Endothelial cell of umbilical vein (primary cell): ENCODE measurements around the gene AUTS2. TPM values are rescaled to one million over a fixed set of nuclear protein-coding genes. Genes with fewer than 3 reads are reported as not detected.

Experiments
- BruUV-seq: library from RNA; stranded (reverse); fragments of 400-500 nt; replicated peaks from 2 replicates; lab custom pipeline; 2021; lab: Mats Ljungman, UMichigan
- CTCF ChIA-PET: fragments of 300-600, 350-600 bp; sonication (Branson Sonifier 250); formaldehyde crosslinking; loops from one replicate; lab custom pipeline; 2021; ENCODE audit warnings: antibody characterized with exemption, inconsistent platforms; lab: Charles Lee
- POLR2A ChIA-PET: fragments of 300-600, 350-600 bp; sonication (Branson Sonifier 250); formaldehyde crosslinking; loops from one replicate; lab custom pipeline; 2021; ENCODE audit warnings: antibody characterized with exemption, inconsistent platforms; lab: Charles Lee
- DNase-seq: peaks from one replicate; pipeline ENCODE4 v3.0.0-alpha.2; 2011; ENCODE audit warnings: low read depth, low spot score
- FAIRE-seq: peaks from 2 replicates; lab custom pipeline; 2011; peaks lifted over from hg19 to GRCh38; lab: Jason Lieb, UNC
- H2AFZ ChIP-seq: 2 replicates; pipeline ENCODE4 v1.6.0; 2012; ENCODE audit warnings: low read depth, low read length, control low read depth, inconsistent platforms
- H3K27ac ChIP-seq: 2 replicates; pipeline ENCODE4 v1.5.1; 2011; ENCODE audit warnings: low read depth, mild to moderate bottlenecking, control low read depth, low read length, moderate library complexity; ENCODE audit not compliant: insufficient read depth
- H3K27me3 ChIP-seq, 2 experiments: 2 replicates each; pipeline versions ENCODE4 v1.6.0 to v1.6.1; 2011; ENCODE audit warnings: low read length in 2 of 2, mixed read lengths in 1 of 2; ENCODE audit not compliant: control insufficient read depth in 2 of 2, insufficient read depth in 2 of 2
- H3K36me3 ChIP-seq, 2 experiments: 2 replicates in 1 of 2; 3 replicates in 1 of 2; pipeline ENCODE4 v1.5.1; 2011; ENCODE audit warnings: low read length in 2 of 2, mild to moderate bottlenecking in 1 of 2, moderate library complexity in 1 of 2; ENCODE audit not compliant: control insufficient read depth in 2 of 2, insufficient read depth in 2 of 2; ENCODE audit errors: extremely low read depth in 1 of 2
- H3K4me1 ChIP-seq: 3 replicates; pipeline ENCODE4 v1.5.1; 2011; ENCODE audit warnings: mild to moderate bottlenecking, low read length; ENCODE audit not compliant: control insufficient read depth, insufficient read depth; ENCODE audit errors: extremely low read depth
- H3K4me2 ChIP-seq: 2 replicates; pipeline ENCODE4 v1.6.1; 2011; ENCODE audit warnings: low read length, control low read depth, mixed read lengths; ENCODE audit not compliant: insufficient read depth
- H3K4me3 ChIP-seq, 3 experiments: fragments of 200-600 bp in 1 of 3; sonication (generic), shearing (Covaris generic) in 1 of 3; replicated peaks in 1 of 3; 2 replicates each; pipeline ENCODE4 v1.5.1; 2011 to 2016; ENCODE audit warnings: control low read depth in 3 of 3, low read length in 3 of 3, mild to moderate bottlenecking in 2 of 3, inconsistent platforms in 1 of 3, low read depth in 1 of 3, moderate library complexity in 1 of 3; ENCODE audit not compliant: insufficient read depth in 1 of 3
- H3K79me2 ChIP-seq: 2 replicates; pipeline ENCODE4 v1.6.0; 2012; ENCODE audit warnings: low read length, inconsistent platforms; ENCODE audit not compliant: control insufficient read depth, insufficient read depth
- H3K9ac ChIP-seq: replicated peaks from 2 replicates; pipeline ENCODE3; 2011; ENCODE audit warnings: low read length, control low read depth; ENCODE audit not compliant: insufficient read depth; ENCODE audit errors: extremely low read depth
- H3K9me1 ChIP-seq: replicated peaks from 3 replicates; pipeline ENCODE4 v1.6.0; 2011; ENCODE audit warnings: mild to moderate bottlenecking, low read length; ENCODE audit not compliant: control insufficient read depth, insufficient read depth; ENCODE audit errors: extremely low read depth
- H3K9me3 ChIP-seq: replicated peaks from 2 replicates; pipeline ENCODE4 v1.5.1; 2012; ENCODE audit warnings: low read length, inconsistent platforms; ENCODE audit not compliant: control insufficient read depth, insufficient read depth
- H4K20me1 ChIP-seq: replicated peaks from 2 replicates; pipeline ENCODE3; 2011; ENCODE audit warnings: mild to moderate bottlenecking, low read length; ENCODE audit not compliant: control insufficient read depth, insufficient read depth; ENCODE audit errors: extremely low read depth
- CTCF ChIP-seq, 2 donors: IDR thresholded peaks; 1 replicate in 1 of 2; 2 replicates in 1 of 2; pipeline ENCODE4 v1.5.1; 2011; ENCODE audit warnings: low read length in 2 of 2, mild to moderate bottlenecking in 2 of 2, moderate library complexity in 2 of 2, control low read depth in 1 of 2, inconsistent platforms in 1 of 2, low read depth in 1 of 2; ENCODE audit not compliant: insufficient read depth in 1 of 2; ENCODE audit errors: extremely low read depth in 1 of 2
- EZH2 ChIP-seq: IDR thresholded peaks from 2 replicates; pipeline ENCODE4 v1.6.1; 2012; ENCODE audit warnings: borderline replicate concordance, low read depth, mild to moderate bottlenecking, moderate library complexity, low read length, inconsistent platforms; ENCODE audit not compliant: severe bottlenecking
- FOS ChIP-seq: IDR thresholded peaks from 2 replicates; pipeline ENCODE4 v1.6.1; 2011; ENCODE audit warnings: mild to moderate bottlenecking, low read length, moderate library complexity, borderline replicate concordance; ENCODE audit not compliant: insufficient read depth
- GATA2 ChIP-seq: IDR thresholded peaks from 2 replicates; pipeline ENCODE4 v1.7.0; 2011; ENCODE audit warnings: low read depth, mild to moderate bottlenecking, moderate library complexity, mixed read lengths, low read length; ENCODE audit not compliant: insufficient read length, insufficient read depth
- JUN ChIP-seq: IDR thresholded peaks from 2 replicates; pipeline ENCODE4 v1.6.1; 2011; ENCODE audit warnings: borderline replicate concordance, low read depth; ENCODE audit not compliant: insufficient read length, insufficient read depth
- MAX ChIP-seq: IDR thresholded peaks from 2 replicates; pipeline ENCODE4 v1.6.1; 2011; ENCODE audit not compliant: insufficient read depth, insufficient read length
- MYC ChIP-seq: IDR thresholded peaks from one replicate; pipeline ENCODE4 v1.6.1; 2011; ENCODE audit warnings: mild to moderate bottlenecking, low read depth, low read length
- POLR2A ChIP-seq: IDR thresholded peaks from 2 replicates; pipeline ENCODE4 v1.6.1; 2012; ENCODE audit warnings: low read depth, mild to moderate bottlenecking, control low read depth, low read length
- POLR2AphosphoS5 ChIP-seq: IDR thresholded peaks from 2 replicates; pipeline ENCODE4 v1.6.1; 2012; ENCODE audit warnings: low read depth, mild to moderate bottlenecking, control low read depth, low read length, moderate library complexity; ENCODE audit not compliant: insufficient read depth
- dilution Hi-C: fragments of 300-500 bp; cut with MboI; formaldehyde crosslinking; loops from one replicate; pipeline ENCODE4 v1.15.0; 2019; ENCODE audit warnings: low sequenced_read_pairs; ENCODE audit not compliant: extremely low pct_ligation_motif_present
- intact Hi-C: fragments of 100-400 bp; cut with micrococcal nuclease; formaldehyde crosslinking; loops from one replicate; pipeline ENCODE4 v1.10.0; 2022
- polyA plus RNA-seq, 4 experiments: library from polyadenylated mRNA; depleted of rRNA in 3 of 4; stranded (reverse) in 3 of 4; unstranded in 1 of 4; fragments of >200 nt; gene quantifications; 2 replicates each; pipeline versions ENCODE4 v1.2.1 to v1.2.3, GENCODE V29; 2011 to 2012; ENCODE audit warnings: missing spikeins in 1 of 4
- total RNA-seq: library from RNA; stranded (reverse); gene quantifications from 2 replicates; pipeline ENCODE4 v1.2.3, GENCODE V29; 2021

Gene AUTS2
- total and polyA plus RNA-seq, 2 donors (not counting 3 experiments of a cell fraction or from before 2014, with no cell fraction given): 0.59 to 8.0 TPM

- TF ChIP-seq MYC (no peak), POLR2A (no peak), GATA2 (no peak), POLR2AphosphoS5 (no peak), FOS (no peak), MAX (no peak), CTCF (IDR thresholded peaks at IDR 0.05; ENCODE audit: extremely low read depth in 1 of 2, insufficient read depth in 1 of 2, low read depth in 1 of 2, low read length in 2 of 2) (no peak), EZH2 (no peak), JUN (no peak)
- Histone ChIP-seq H4K20me1 (no peaks in the 10 kb centered on the region), H2AFZ (no peak overlapping the region), H3K27ac (no peak overlapping the region), H3K27me3 (no peaks in the 10 kb centered on the region), H3K9ac (no peak overlapping the region), H3K4me2 (no peak overlapping the region), H3K36me3 (no peaks in the 10 kb centered on the region), H3K79me2 (no peaks in the 10 kb centered on the region), H3K4me1 (no peaks in the 10 kb centered on the region), H3K4me3 (no peak overlapping the region), H3K9me1 (no peaks in the 10 kb centered on the region), H3K9me3 (peaks cover 3% of the 10 kb centered on the region)
- DNase-seq: no peak
- no peak for FAIRE-seq
- BruUV-seq: no TSS peak
- dilution Hi-C loops (no loop called here), intact Hi-C loops (no loop called here)
- CTCF ChIA-PET: no interaction called here
- POLR2A ChIA-PET: no interaction called here
Measured at GRCh38 chr7:70434821-70435220, 836.5 kb downstream of the AUTS2 start.
